A549 (cell line): ENCODE measurements around the gene ZNF107.

ENCODE experiments used
- CEBPB ChIP-seq, 2 experiments: fragments of >200 bp in 1 of 2; sonication (Bioruptor Twin) in 1 of 2; formaldehyde crosslinking in 1 of 2; IDR thresholded peaks; 2 replicates each; pipeline ENCODE4 v1.6.1; 2012 to 2016
- ELK1 ChIP-seq: fragments of 150-350 bp; IDR thresholded peaks from 2 replicates; pipeline ENCODE4 v1.6.1; 2014; ENCODE audit warnings: low read depth, mild to moderate bottlenecking, low read length
- JUN ChIP-seq, 2 experiments: fragments of >200 bp; sonication (Bioruptor Twin); formaldehyde crosslinking; IDR thresholded peaks; 2 replicates in 1 of 2; 3 replicates in 1 of 2; pipeline ENCODE4 v1.6.1; 2016 to 2017
- NR3C1 ChIP-seq: fragments of >200 bp; sonication (Bioruptor Twin); formaldehyde crosslinking; IDR thresholded peaks from 3 replicates; pipeline ENCODE4 v1.6.1; 2017
- TF ChIP-seq, protein P1 (sequence below): fragments of >200 bp; sonication (Bioruptor Twin); formaldehyde crosslinking; IDR thresholded peaks from 3 replicates; pipeline ENCODE4 v1.5.1; 2016

DNA sequence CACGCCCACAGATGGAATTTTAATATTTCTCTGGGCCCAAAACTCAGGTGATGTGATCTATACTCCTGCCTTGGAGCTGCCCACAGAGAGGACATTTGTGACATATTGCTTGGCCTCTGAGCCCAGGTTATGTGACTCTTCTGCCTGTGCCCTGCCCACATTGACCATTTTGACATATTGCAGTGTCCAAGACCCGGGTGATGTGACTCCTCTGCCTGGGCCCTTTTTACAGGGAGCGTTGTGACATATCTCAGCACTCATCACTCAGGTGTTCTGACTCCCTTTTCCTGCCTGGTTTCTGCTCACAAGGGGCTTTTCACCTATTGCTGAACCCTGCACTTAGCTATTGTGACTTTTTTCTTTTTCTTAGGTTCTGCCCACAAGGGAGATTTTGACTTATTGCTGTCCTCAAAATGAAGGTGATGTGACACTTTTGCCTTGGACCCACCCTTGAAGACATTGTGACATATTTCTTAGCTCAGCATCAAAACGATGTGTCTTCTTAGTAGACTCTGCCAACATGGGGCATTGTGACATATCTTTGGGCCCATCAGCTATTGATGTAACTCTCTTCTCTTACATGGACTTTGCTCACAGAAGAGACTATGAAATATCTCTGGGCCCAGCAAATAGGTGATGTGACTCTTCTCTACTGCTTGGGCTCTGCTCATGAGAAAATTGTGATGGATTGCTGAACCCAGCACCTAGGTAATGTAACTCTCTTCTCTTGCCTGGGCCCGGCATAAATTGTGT lies 11.0 kb upstream of the ZNF107 start:
- TF ChIP-seq, protein P1, sequence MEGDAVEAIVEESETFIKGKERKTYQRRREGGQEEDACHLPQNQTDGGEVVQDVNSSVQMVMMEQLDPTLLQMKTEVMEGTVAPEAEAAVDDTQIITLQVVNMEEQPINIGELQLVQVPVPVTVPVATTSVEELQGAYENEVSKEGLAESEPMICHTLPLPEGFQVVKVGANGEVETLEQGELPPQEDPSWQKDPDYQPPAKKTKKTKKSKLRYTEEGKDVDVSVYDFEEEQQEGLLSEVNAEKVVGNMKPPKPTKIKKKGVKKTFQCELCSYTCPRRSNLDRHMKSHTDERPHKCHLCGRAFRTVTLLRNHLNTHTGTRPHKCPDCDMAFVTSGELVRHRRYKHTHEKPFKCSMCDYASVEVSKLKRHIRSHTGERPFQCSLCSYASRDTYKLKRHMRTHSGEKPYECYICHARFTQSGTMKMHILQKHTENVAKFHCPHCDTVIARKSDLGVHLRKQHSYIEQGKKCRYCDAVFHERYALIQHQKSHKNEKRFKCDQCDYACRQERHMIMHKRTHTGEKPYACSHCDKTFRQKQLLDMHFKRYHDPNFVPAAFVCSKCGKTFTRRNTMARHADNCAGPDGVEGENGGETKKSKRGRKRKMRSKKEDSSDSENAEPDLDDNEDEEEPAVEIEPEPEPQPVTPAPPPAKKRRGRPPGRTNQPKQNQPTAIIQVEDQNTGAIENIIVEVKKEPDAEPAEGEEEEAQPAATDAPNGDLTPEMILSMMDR: no peak
- TF ChIP-seq CEBPB (IDR thresholded peaks at IDR 0.05) (no peak), ELK1 (no peak), JUN (IDR thresholded peaks at IDR 0.05) (no peak), NR3C1 (no peak)
